GM21717 (cell line): ENCODE data around the gene UGT2A1.

Experiments
- ATAC-seq: cut with Tn5 transposase; IDR thresholded peaks from one replicate; pipeline ENCODE4 v1.9.1; 2021; ENCODE audit warnings: mild to moderate bottlenecking, moderate library complexity; ENCODE audit not compliant: unreplicated experiment

Gene UGT2A1

GRCh38 chr4:69591364-69591763 lies 61.7 kb downstream of the UGT2A1 start:
- ATAC-seq: no peak

GRCh38 chr4:69589884-69590283 lies 63.2 kb downstream of the UGT2A1 start:
- ATAC-seq: no peak

DNA sequence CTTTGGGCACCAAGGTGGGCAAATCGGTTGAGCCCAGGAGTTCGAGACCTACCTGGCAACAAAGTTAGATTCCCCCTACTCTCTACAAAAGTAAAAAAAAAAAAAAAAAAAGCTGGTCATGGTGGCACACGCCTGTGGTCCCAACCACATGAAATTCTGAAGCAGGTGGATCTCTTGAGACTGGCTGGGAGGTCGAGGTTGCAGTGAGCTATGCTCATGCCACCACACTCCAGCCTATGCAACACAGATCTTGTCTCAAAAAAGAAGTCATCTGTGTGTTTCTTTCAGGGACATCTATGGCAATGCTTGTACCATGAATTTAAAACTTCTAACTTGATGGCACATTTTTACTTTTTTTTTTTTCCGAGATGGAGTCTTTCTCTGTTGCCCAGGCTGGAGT lies 68.9 kb downstream of the UGT2A1 start:
- no peak for ATAC-seq

DNA sequence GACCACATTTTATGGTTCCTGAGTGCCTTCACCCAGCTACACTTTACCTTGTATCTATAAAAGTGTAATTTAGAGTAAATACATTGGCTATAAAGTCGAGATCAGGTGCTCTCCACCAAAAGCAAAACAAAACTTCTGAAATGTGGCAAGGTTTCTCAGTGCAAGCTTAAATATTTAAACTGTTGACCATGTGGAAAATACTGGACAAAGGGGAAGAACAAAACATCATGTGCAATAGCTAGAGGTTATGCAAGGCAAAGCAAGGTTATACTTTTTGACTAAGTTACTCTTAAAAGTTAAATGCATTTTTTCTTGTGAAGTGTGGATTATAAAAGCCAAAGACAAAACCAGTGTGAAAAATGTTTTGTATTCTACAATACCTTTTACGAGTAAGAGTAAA lies 69.5 kb downstream of the UGT2A1 start:
- no peak for ATAC-seq

DNA sequence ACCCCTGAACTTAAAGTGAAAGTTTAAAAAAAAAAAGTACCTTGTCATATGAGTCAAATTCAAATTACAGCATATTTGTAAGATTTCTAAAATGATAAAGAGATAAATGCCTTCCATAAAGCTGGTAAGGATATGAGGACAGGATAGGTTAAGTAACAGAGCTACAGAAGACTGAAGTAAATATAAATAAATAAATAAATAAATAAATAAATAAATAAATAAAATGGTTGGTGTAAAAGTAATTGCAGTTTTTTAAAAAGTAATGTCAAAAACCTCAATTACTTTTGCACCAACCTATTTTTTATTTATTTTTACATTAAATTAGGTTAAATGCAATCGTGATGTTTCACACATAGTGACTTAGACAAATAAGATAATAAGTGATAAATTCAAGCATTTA lies 75.8 kb downstream of the UGT2A1 start:
- ATAC-seq: no peak

GRCh38 chr4:69576251-69576877 lies 76.7 kb downstream of the UGT2A1 start:
- ATAC-seq: no peak

GRCh38 chr4:69568787-69569186 lies 84.3 kb downstream of the UGT2A1 start:
- ATAC-seq: no peak

GRCh38 chr4:69563424-69563823 lies 89.6 kb downstream of the UGT2A1 start:
- no peak for ATAC-seq

DNA sequence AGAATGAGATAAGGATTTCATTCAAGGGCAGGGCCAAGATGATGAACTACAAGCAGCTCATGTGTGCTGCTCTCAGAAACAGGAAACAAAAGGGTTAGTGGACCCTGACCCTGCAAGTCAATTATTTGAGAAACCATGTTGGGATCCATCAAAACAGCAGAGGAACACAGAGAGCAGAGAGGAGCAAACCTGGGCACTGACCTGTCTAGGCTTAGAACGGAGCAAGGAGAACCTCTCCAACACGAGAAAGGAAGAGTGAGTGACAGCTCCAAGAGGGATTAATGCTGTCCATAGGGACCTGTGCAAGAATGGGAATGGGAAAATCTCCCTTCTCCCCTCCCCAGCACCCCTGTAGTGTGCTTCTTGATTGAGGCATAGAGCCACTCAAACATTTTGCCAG lies 103.4 kb downstream of the UGT2A1 start:
- ATAC-seq: no peak

- ATAC-seq: no peak
These were observed 106.8 kb downstream of the UGT2A1 start for GRCh38 chr4:69546134-69546765.
